GM19397 (cell line): ENCODE data around the gene PAM.

Experiments used
- ATAC-seq: cut with Tn5 transposase; IDR thresholded peaks from one replicate; pipeline ENCODE4 v1.9.1; 2021; ENCODE audit warnings: mild to moderate bottlenecking, moderate library complexity; ENCODE audit not compliant: unreplicated experiment

The PAM gene

DNA sequence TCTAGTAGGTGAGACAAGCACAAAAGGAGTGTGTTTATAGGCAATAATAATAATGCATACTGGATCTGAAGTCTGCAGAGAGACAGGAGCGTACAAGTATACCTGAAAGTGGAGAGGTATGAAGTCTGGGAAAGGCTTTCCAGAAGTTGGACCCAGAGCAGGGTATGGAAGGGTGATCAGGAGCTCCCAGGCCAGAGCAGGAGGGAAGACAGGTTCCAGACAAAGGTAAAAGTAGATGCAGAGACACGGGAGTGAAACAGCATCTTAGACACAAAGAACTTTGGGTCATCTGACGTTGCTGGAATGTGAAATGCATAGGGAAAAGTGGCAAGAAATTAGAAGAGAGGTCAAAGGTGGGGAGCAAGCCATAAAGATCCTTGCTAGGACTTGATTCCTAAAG, 175.1 kb downstream of the PAM start:
- no peak for ATAC-seq

DNA sequence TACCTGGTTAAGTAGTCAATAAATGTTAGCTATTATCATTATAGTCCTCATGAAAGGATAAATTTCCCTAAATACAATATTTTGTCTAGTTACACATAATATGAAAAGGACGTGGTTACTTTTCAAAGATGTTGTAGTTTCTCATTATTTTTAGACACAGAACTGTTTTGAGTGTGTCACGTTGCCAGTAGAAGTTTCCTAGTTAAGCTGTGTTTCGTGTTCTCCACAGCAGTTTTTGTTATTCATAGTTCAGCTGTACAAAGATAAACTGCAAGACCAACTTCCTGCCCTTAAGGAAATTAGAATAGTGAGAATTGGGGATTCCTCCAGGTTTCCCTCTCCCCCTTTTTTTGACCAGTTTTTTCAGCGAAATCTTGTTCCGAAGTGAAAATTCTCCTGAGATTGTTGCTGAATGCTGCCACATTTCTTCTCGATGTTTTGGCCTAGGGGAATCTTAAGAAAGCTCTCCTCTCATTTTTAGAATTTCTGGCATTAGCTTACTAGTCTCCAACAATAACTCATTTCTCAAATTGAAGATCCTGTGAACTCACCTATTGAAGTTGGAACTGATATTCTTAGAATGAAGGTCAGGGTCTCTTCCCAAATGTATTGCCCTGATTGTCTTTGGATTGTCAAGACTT, 176.1 kb downstream of the PAM start:
- ATAC-seq = no peak

DNA sequence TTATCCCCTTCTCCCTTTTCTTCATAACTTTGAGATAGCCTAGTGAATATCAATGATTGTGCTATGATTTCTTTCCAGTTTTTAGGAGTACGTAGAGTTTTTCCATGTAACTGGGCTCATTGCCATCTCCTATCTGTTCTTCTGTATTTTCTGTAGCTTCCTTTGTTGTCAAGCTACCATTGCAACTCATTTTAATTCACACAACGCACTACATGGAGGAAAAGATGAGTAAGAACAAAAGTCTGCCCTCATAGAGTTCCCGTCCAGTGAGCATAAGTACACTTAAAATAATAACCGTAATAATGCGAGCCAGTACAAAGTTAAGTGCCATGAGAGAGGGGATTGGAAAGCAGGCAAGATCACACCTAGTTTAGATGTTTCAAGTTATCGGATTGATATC, 177.7 kb downstream of the PAM start:
- no peak for ATAC-seq

DNA sequence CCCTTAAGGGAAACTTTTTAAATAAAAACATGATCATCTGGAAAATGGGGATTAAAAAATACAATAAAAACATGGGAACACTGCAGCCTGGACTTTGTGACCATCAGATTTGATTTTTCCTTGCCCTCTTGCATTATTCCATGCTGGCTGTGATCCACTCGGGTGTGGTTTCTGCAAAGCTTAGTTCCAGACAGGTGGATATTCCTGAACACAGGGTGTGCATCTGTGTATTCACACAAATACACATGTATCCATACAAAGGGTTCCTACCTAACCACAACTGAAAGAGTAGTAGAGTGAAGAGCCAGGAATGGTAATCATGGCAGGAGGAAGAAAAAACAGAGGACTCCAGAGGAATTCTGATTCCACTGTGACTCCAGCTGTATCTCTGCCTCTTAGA, 178.2 kb downstream of the PAM start:
- no peak for ATAC-seq

DNA sequence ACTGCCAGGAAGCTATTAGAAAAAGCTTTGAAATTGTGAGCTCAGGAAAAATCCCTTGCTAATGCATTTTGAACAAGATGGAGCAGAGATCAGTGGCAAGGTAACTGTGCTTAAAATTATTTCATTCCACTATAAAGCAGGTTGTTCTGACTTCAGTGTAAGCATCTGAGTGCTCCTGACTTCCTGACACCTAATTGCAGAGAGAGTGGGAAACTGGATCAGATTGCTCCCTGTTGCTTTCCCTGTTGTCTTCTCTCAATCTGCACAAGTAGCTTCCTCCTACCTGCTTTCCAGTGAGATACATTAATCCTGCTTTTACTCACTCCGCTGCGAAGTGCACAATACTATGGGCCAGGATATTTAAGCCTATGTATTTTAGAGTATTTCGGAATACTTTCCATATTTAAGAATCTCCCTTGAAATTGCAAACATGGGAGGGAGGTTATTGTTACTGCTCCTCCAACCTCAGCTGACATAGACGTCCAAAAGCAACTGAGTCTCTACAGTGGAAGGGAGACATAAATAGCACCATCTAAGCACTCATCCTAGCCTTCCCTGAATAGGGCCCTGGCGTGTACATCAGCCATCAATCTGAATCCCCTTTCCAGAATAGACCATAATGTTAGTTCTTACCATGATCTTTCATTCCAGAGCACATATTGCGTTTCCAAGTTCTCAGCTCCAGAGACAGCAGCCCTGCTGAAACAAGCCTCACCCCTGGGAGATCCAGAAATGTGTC, 178.8 kb downstream of the PAM start:
- ATAC-seq = no peak

DNA sequence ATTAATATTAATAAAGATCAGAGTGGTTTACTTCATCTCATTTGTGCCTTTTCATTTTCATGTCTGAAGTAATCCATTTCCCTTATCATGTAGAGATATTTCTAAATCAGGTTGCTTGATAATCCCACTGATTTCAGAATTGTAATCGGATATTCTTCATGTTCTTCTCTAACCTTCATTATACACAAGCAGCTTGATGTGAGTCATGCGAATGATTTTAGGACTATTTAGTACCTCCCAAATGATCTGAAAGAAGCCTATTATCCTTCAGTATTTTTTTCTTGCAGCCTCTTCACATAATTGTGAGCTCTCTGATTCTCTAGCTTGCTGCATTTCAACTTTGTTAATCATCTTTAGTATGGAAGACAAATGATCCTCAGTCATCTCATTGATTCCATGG, 182.8 kb downstream of the PAM start:
- no peak for ATAC-seq

DNA sequence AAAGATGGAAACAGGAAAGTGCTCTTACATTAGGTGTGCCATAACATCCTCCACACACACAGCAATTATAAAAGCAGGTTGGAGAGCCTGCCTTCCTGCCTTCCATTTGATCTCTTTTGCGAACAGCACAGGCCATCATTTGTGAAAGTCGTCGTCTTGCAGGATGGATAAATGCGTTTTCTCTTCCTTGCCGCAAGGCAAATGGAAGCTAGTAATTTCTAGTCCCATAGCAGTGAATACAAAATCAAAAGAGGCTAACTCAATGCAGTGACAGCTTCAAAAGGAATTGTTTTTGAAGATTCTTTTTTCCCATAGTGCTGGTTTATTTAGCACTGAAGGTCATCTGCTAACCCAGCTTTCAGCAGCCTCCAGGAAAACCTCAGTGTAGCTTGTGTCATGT, 186.0 kb downstream of the PAM start:
- no peak for ATAC-seq

DNA sequence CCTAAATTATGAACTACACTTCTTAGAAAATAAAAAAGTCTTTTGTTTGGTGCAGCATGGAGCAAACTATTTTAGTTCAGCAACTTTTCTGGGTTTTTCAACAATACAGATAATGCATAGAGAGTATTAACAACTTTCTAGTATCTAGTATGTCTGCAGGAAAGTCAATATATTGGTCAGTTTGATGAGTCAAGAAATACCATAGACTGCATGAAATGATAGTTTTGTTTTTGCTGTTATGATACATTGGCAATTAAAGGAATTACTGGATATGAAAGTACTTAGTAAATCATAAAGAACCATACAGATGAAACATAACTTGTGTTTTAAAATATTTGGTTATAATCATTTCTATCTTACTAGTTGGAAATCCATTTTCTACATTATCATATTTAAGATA, 191.3 kb downstream of the PAM start:
- ATAC-seq = no peak

DNA sequence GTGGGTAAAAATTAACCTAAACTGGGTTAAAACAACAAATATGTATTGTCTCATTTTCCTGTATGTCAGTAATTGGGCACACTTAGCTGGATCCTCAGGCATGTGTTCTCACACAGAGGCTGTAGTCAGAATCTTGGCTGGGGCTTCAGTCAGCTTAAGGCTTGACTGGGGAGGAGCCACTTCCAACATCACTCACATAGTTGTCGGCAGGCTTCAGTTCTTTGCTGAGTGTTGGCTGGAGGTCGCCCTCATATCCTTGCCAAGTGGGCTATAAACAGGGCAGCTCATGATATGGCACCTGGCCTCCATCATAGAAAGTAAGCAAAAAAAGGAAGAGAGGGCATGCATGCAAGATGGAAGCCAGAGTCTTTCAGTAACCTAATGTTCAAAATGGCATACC, 191.9 kb downstream of the PAM start:
- ATAC-seq = no peak

DNA sequence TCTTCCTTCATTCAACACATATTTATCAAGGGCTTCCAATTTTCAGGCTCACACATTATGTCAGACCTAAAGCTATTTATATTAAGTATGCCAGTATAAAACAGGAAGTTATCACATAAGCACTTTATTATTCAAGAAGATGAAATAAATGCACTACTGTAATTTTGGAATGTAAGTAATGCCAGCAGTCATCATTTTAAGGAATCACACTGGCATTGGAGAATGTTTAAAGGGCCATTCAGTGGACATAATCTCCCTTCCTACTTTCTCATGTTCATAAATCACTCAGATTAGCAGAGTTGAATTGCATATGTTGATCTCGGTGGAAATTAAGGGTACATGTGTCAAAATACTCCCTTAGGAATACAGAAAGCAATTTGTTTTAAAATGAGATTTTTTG, 200.4 kb downstream of the PAM start:
- no peak for ATAC-seq

DNA sequence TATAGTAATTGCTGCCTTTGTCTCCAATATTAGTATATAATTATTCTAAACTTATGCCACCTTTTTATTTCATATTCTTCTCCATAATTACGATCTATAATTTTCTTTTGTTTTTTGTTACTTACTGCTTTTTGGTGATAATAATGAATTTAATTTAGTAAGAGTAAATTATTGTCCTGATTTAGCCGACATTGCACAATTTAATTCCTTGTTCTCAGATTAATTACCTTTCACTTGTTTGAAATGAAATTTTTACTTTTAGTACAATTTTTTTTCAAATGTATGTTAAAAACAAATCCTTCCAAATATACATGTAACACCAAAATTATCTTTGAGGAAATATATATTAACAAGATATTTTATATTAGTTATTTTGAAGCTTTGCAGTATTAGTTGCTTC, 201.5 kb downstream of the PAM start:
- ATAC-seq = no peak

DNA sequence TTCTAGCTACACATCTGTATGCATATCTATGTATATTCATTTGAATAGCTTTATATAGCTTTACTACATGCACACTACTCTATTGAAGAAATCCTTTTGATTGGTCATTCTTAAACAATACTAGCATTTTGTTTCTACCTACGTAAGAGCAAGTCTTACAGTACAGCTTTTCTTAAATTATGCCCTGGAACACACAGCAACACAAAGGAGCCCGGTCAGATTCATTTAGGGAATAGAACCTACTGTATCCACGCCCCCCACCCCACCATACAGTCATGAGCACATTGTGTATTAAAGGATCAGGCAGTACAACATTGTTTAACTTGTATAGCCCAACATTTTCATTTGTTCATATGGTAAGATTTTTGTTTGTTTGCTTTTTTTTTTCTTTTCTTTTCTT, 202.0 kb downstream of the PAM start:
- no peak for ATAC-seq

DNA sequence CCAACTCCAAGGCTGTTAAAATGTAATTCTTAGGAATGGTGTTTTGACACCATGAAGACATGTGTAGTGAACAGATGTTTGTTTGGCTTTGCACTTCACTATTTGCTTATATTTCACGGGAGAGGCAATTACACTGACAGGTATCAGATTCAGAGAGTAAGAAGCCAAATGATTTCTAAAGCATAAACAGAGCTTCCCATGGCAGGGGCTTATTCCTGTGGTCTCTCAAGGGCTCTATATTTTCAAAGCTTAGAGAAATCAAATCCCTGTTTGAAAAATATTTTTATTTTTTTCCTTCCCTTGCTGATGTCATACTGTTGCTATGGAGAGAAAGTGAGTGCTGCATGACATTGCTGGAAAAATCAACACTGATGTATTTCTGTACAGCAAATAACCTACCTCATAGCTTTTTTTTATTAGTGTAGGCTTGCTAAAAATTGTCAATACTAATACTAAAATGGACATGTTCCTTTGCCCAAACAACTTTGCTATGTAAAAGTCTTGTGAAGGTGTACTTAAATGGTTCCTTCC, 203.4 kb downstream of the PAM start:
- no peak for ATAC-seq

DNA sequence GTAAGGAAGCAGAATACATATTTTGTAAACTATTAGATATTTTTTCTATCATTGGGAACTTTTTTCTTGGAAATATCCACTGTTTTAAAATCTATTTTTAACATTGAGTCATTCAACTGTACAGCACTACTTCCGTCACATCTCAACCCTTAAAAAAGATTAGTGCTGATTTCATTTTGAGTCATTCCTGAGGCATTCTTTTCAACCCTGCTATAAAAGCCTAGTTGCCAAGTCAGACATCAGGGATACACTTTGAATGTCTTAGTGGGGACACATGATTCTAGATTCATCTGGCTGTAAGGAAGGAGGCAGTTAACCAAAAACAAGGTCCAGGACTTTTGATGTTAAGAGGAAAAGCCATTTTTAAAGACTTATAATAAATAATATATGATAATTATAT, 203.9 kb downstream of the PAM start:
- no peak for ATAC-seq

DNA sequence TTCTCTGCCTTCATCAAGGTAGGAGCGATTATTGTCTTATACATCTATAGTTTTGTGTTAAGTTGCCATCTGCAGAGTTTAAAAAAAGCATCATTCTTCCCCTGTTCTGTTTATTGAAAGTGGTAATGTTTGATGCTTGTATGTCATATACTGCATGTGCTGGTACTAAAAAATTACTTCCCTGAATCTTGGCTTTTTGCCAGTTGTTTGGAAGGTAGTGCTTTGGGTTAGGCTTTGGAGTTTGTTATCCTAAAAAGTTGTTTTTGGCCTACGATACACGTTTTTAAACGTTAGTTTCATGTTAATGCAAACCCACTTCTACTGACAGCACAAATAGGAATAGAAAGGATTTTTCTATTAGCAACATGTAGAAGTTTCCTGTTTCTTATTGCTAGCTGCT, 206.6 kb downstream of the PAM start:
- ATAC-seq = no peak

DNA sequence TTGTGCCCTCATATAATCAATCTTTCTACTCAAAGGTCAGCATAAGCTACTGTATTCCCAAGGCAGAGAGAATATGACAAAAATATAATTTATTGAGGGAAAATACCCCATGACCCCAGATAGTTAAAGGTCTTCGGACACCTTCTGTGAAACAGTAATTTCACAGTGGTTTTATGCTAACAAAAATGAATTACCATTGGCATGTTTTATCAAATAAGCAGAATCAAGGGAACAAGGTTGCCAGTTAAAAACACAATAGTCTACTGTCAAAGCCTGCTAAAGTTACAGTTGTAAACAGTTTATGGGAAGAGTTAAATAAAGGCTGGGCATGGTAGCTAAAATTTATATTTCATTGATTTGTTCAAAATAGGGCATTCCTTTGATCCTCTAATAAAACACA, 210.5 kb downstream of the PAM start:
- ATAC-seq = no peak

DNA sequence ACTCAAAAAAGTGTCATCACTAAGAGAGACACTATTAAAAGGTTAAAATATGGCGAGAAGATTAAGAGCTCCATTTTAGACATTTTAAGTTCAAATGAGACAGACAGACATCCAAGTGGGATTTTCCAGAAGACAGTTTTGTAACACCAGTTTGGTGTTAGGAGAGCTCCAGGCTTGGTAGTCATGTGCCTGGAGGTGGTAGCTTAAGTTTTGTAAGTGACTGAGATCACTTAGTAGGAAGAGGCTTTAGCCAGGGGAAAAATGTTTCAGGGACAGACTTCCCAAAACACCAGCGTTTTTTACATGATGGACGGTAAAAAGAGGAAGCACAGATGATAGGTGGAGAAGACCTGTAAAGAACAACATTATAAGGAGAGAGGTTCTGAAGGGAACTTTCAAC, 214.5 kb downstream of the PAM start:
- ATAC-seq = no peak

DNA sequence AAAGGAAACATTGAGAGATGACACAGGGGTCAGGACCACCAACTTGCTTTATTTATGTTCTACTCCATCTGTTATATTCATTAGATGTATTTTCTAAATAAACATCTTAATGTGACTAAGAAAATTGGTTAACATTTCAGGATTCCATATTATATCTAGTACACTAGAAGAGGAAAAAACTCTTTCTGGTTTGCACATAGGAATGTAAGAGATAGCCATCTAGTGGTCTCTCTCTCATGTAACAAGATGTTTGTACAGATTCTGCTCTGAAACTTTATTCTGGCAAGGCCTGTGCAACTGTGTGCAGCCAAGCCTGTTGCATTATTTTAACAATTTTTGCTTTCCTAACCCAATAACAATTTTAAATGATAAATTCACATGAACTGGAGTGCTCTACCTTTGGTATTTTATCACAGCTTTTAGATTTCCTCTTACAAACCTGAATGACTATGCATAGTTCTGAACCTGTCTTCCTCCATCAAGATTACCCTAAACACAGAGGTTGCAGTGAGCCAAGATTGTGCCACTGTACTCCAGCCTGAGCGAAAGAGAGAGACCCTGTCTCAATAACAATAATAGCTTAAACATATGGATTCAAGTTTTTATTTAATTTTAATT, 216.7 kb downstream of the PAM start:
- no peak for ATAC-seq

DNA sequence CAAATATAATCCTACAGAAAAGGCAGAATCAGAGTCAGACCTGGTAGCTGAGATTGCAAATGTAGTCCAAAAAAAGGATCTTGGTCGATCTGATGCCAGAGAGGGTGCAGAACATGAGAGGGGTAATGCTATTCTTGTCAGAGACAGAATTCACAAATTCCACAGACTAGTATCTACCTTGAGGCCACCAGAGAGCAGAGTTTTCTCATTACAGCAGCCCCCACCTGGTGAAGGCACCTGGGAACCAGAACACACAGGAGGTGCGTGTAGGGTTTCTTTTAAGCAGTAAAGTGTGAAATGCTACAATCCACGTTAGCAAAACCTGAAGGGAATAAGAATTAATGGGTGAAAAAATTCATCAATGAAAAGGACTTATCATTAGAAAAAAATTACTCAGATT, 219.1 kb downstream of the PAM start:
- ATAC-seq = no peak

DNA sequence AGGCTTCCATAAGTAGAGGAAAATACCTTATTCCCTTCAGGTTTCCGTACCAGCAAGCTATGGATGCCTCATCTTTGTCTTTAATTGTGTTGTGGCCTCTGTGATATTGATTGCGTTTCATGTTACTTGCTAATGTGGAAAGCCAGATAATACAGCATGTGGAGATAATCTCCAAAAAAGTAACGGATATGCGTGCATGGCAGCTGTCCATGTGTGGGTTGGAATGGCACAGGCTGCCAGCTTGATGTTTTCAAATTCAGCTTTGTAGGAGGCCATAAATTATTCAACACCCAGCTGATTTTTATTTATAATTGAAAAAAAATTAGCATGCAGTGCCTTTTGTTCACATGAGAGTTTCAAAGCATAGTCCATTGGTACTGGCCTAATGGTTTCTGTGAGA, 219.9 kb downstream of the PAM start:
- no peak for ATAC-seq

DNA sequence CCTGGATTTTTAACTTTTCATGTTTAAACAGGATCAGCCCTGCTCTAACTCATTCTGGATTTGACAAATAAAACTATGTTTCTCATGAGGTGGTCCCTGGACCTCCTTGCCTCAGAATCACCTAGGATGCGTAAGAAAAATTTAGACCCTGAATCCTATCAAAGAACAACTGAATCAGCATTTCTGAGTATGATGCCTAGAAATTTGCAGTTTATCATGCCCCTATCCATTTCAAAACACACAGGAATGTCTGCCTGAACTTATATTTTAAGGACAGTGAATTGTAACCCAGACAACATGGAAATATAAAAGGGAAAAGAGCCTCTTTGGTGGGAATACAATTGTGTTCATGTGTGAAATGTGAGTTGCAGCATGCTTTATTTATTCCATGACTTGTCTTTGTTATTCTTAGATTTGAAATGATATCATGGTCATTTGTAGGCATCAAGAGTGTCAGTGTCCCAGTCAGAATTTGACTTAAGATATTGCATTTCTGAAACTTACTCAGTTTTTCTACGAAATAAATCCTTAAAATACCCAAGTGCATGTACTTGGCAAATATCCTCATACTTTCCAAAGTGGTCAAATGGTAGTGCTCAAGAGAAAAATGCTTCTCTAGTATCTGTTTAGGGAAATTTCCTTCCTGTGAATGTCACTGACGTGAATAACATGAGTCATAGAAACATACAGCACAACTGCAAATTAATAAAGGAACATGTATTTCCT, 220.5 kb downstream of the PAM start:
- ATAC-seq = no peak
